Lower leg skin (tissue), 4 donors: ENCODE results near the gene FGF6. TPM values are rescaled to one million over a fixed set of nuclear protein-coding genes. Genes with fewer than 3 reads are reported as not detected.

Experiments
- DNase-seq, 2 donors: peaks; one replicate each; pipeline ENCODE4 v3.0.0-alpha.2; 2019; ENCODE audit warnings: low spot score in 2 of 2
- H3K4me3 ChIP-seq: fragments of 200-600 bp; sonication (generic); 2 replicates; pipeline ENCODE4 v1.5.1; 2017; ENCODE audit warnings: mild to moderate bottlenecking, low read depth; ENCODE audit not compliant: poor library complexity, severe bottlenecking
- POLR2A ChIP-seq, 2 donors: fragments of 450-650 bp; IDR thresholded peaks; one replicate each; pipeline ENCODE4 v1.6.1; 2016 to 2017; ENCODE audit warnings: antibody characterized with exemption in 2 of 2, mild to moderate bottlenecking in 1 of 2, moderate library complexity in 1 of 2
- WGBS, 2 donors: methylation state at CpG; one replicate each; pipeline ENCODE4 v1.1.5; 2018; 5-methylcytosine and 5-hydroxymethylcytosine counted together
- intact Hi-C: fragments of 100-400 bp; cut with DNase I; formaldehyde crosslinking; loops from one replicate; pipeline ENCODE4 v1.15.0; 2023; ENCODE audit warnings: low total_unique reads
- total RNA-seq, 4 donors: library from RNA; depleted of rRNA; stranded (reverse); fragments of >200 nt; gene quantifications; one replicate each; pipeline ENCODE4 v1.1.0, GENCODE V29; 2016
- TF ChIP-seq, protein P1 (sequence below), 3 donors: fragments of 450-650 bp; IDR thresholded peaks; one replicate each; pipeline ENCODE4 v1.5.1; 2016; ENCODE audit warnings: antibody characterized with exemption in 3 of 3, mild to moderate bottlenecking in 3 of 3, moderate library complexity in 2 of 3

FGF6 gene
- total RNA-seq, 4 donors from 2014 or later, result not detected

DNA sequence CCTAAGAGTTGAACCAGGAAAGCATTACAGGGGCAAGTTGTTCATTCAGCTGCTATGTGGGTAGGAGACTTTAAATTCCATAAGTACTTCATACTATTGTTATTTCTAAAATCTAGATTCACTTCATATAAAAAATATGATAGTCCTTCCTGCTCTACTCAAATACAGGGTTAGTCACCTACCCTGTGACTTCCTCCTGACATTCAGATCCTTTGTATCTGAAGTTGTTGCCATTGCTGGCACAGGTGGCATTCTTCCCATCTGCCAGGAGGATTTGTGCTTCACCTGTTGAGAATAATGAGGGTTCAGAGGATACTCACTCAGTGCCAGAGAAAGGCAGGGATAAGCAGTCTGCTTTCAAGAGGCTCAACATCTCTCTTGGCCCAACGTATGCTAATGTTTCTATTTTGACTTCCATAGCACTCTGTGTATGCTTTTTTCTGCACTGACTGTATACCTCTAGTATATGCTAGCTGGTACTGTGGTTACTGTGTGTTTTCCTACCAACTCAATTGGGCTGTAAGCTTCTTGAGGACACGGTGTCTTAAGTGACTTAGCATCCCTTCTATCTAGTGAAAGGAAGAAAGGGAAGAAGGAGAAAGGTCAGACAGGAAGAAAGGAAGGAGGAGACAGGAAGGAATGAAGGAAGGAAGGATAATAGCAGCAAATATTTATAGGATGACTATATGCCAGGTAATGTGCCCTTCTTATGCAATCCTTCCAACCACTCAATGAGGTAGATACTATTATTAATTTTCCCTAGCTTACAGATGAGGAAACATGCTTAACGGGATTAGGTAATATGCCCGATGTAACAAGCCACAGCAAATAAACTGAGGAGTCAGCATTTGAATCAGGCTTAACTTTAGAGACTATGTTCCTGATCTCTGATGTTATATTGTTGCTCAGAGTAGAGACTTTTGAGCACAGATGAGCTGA lies 38.5 kb upstream of the FGF6 start:
- whole genome bisulfite sequencing, 2 donors, result 53 to 60% methylated on average over 4 of the region's 4 CpGs
- no peak for DNase-seq
- no peak overlapping the region for H3K4me3 ChIP-seq
- intact Hi-C loops, result no loop called here
- TF ChIP-seq, protein P1, sequence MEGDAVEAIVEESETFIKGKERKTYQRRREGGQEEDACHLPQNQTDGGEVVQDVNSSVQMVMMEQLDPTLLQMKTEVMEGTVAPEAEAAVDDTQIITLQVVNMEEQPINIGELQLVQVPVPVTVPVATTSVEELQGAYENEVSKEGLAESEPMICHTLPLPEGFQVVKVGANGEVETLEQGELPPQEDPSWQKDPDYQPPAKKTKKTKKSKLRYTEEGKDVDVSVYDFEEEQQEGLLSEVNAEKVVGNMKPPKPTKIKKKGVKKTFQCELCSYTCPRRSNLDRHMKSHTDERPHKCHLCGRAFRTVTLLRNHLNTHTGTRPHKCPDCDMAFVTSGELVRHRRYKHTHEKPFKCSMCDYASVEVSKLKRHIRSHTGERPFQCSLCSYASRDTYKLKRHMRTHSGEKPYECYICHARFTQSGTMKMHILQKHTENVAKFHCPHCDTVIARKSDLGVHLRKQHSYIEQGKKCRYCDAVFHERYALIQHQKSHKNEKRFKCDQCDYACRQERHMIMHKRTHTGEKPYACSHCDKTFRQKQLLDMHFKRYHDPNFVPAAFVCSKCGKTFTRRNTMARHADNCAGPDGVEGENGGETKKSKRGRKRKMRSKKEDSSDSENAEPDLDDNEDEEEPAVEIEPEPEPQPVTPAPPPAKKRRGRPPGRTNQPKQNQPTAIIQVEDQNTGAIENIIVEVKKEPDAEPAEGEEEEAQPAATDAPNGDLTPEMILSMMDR (IDR thresholded peaks at IDR 0.05), result no peak
- no peak for TF ChIP-seq POLR2A (IDR thresholded peaks at IDR 0.05)

DNA sequence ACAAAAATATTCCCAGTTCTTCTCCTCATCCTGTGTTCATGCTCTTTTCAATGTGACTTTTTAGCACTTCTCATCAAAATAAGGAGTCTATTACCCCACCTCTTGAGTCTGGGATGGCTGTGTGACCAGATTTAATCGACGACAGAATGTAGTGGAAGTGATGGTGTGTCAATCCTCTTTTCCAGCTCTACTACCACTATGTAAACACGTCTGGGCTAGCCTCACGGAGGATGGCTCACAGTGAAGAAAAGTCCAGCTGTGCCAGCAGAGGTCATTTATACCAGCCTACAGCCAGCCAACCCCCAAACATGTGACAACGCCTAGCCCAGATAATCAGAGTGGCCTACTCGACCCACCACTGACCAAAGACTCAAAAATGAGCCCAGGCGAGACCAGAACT lies 37.3 kb upstream of the FGF6 start:
- no peak overlapping the region for H3K4me3 ChIP-seq
- intact Hi-C loops, result no loop called here
- TF ChIP-seq, protein P1 (IDR thresholded peaks at IDR 0.05), result no peak
- no peak for TF ChIP-seq POLR2A (IDR thresholded peaks at IDR 0.05)
- DNase-seq, result no peak
- 83% methylated on average over 7 of the region's 7 CpGs for WGBS, 2 donors

DNA sequence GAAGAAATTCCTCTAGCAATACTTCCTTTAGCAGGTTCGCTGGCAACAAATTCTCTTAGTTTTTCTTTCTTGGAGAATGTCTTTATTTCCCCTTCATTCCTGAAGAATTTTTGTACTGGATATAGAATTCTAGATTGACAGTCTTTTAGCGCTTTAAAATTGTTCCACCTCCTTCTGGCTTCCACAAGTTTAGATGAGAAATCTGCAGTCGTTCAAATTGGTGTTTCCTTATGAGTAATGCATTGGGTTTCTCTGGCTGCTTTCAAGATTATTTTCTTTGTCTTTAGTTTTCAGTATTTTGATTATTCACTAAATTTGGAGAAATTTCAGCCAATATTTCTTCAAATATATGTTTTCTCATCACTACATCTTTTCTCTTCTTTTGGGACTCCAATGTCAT lies 33.3 kb upstream of the FGF6 start:
- no peak for DNase-seq
- no peak overlapping the region for H3K4me3 ChIP-seq
- TF ChIP-seq, protein P1 (IDR thresholded peaks at IDR 0.05), result no peak
- TF ChIP-seq POLR2A (IDR thresholded peaks at IDR 0.05), result no peak
- intact Hi-C loops, result no loop called here
- 89 to 95% methylated on average over 3 of the region's 3 CpGs for WGBS, 2 donors

DNA sequence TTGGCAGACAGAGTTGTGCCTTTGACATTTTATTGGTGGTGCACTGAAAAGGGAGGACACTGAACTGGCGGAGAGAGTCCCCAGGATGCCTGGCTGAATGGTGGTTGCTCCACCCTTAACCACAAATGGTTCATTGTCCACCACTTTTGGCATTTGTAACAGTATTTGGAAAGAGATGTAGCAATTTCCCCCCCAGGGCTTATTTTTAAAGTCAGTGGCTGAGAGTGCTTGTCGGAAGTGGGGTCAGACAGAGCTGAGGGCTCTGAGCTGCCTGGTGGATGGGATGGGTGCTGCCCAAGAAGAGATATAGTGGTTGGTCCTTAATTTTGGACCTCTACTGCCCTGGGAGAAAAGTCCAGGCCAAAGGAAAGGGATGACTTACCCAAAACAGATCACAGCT lies 31.5 kb upstream of the FGF6 start:
- H3K4me3 ChIP-seq, result no peak overlapping the region
- TF ChIP-seq, protein P1 (IDR thresholded peaks at IDR 0.05), result no peak
- no peak for TF ChIP-seq POLR2A (IDR thresholded peaks at IDR 0.05)
- WGBS, 2 donors, result 79 to 91% methylated on average over 2 of the region's 2 CpGs
- no peak for DNase-seq
- intact Hi-C loops, result no loop called here

DNA sequence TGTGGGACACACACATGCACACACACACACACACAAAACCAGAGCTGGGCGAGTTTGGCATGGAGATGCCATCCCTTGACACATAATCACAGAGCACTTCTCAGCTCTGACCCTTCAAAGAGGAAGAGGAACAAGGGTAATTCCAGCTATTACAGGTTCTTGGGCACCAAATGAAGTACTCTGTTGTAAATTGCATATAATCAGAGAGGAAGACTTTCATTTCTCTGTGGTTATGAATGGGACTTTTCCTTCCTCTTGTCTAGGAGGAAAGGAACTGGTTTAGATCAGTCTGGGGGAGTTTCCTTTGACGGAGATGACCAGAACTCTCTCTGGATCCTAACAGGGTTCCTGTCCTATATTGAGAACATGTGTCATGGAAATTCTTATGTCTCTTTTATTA lies 26.4 kb upstream of the FGF6 start:
- TF ChIP-seq, protein P1 (IDR thresholded peaks at IDR 0.05), result no peak
- TF ChIP-seq POLR2A (IDR thresholded peaks at IDR 0.05), result no peak
- DNase-seq, result no peak
- intact Hi-C loops, result no loop called here
- H3K4me3 ChIP-seq, result no peak overlapping the region
- WGBS, 2 donors, result 59 to 63% methylated on average over 2 of the region's 2 CpGs
